22Rv1 (cell line): Measurements from ENCODE around the gene LRRC10B.

Experiments used
- ZFX ChIP-seq: fragments of 450-650 bp; IDR thresholded peaks from 2 replicates; pipeline ENCODE4 v1.6.1; 2017; ENCODE audit warnings: antibody characterized with exemption, borderline replicate concordance
- TF ChIP-seq, protein P1 (sequence below): fragments of 450-650 bp; IDR thresholded peaks from 2 replicates; pipeline ENCODE4 v1.5.1; 2017; ENCODE audit warnings: mild to moderate bottlenecking

DNA sequence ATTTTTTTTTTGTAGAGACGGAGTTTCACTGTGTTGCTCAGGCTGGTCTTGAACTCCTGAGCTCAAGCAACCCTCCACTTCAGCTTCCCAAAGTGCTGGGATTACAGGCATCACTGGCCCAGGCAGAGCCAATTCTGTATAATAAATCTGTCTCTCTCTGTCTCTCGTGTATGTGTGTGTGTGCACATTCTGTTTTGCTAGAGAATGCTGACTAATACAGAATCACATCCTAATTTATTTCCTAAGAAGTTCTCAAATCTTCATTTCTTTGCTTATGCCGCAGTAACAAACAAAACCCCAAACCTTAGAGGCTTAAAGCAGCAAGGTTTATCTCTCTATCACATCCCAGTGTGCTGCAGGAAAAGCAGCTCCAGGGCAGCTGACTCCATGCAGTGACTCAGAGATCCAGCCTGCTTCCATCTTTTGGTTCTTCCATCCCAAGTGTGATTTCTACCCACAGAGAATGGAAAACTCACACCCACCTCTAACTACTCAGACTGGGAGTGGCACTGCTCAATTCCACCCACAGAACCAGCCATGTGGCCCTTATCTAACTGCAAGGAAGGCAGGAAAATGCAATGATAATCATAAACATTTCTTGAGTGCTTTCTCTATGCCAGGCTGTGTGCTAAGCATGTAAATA, 35.1 kb upstream of the LRRC10B start:
- TF ChIP-seq, protein P1, sequence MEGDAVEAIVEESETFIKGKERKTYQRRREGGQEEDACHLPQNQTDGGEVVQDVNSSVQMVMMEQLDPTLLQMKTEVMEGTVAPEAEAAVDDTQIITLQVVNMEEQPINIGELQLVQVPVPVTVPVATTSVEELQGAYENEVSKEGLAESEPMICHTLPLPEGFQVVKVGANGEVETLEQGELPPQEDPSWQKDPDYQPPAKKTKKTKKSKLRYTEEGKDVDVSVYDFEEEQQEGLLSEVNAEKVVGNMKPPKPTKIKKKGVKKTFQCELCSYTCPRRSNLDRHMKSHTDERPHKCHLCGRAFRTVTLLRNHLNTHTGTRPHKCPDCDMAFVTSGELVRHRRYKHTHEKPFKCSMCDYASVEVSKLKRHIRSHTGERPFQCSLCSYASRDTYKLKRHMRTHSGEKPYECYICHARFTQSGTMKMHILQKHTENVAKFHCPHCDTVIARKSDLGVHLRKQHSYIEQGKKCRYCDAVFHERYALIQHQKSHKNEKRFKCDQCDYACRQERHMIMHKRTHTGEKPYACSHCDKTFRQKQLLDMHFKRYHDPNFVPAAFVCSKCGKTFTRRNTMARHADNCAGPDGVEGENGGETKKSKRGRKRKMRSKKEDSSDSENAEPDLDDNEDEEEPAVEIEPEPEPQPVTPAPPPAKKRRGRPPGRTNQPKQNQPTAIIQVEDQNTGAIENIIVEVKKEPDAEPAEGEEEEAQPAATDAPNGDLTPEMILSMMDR: no peak
- TF ChIP-seq ZFX: no peak
